CD4-positive, alpha-beta T cell treated with Interleukin-10 for 1 hour (primary cell): ENCODE results near the gene PFDN5.

ENCODE experiments used
- DNase-seq: peaks from one replicate; pipeline ENCODE4 v3.0.0-alpha.2; 2020

PFDN5 gene

GRCh38 chr12:53295070-53295890 is at the start of gene PFDN5:
Gene PFDN5, plus strand, starts transcription at chr12:53295542. Its CDS starts 26 bp downstream, at chr12:53295568.
- DNase-seq: peak; percentile 93

DNA sequence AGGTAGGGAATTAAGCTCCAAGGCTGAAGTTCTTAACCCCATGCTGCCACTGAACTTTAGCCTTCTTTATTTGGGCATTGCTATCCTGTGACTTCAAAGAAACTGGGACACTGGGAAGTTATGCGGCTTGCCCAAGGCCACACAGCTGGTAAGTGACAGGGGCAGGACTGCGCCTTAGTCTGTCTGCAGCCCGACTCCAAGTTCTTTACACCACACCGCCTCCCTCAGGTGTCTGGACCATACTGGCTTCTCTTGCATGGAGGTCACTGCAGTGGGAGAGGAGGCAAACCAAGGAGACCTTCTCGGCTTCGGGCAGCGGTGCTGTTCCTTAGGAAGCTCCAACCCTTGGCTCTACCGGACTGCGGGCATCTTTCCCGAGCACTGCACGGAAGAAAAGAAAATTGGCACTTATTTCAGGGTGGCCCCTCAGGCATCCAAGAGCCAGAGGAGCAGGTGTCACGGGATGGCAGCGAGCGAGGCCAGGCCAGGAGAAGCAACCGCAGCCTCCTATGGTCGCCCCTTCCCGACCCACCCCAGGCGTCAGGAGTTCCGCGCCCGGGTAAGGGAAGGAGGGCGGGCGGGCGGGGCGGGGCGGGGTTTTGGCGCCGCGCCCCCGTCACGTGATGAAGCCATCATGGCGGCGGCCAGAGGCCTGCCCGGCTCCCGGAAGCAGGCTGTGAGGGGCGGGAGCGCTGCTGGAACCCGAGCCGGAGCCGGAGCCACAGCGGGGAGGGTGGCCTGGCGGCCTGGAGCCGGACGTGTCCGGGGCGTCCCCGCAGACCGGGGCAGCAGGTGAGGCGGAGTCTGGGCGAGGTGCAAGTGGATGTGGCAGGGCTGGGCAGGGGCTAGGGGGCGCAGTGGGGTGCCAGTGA is 43.6 kb upstream of the PFDN5 start:
- DNase-seq: peak; percentile 75

- DNase-seq: no peak
These were observed 42.9 kb upstream of the PFDN5 start for GRCh38 chr12:53252349-53252916.

DNA sequence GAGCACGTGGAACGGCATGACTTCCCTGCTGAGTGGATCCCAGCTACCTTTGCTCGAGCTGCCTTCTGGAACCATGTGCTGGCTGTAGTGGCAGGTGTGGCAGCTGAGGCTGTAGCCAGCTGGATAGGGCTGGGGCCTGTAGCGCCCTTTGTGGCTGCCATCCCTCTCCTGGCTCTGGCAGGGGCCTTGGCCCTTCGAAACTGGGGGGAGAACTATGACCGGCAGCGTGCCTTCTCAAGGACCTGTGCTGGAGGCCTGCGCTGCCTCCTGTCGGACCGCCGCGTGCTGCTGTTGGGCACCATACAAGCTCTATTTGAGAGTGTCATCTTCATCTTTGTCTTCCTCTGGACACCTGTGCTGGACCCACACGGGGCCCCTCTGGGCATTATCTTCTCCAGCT is 42.0 kb upstream of the PFDN5 start:
- no peak for DNase-seq

- no peak for DNase-seq
These were observed 40.4 kb upstream of the PFDN5 start for GRCh38 chr12:53254816-53255545.

GRCh38 chr12:53255996-53256395 is 39.3 kb upstream of the PFDN5 start:
- no peak for DNase-seq

- DNase-seq: no peak
These were observed 36.5 kb upstream of the PFDN5 start for GRCh38 chr12:53258541-53259539.

DNA sequence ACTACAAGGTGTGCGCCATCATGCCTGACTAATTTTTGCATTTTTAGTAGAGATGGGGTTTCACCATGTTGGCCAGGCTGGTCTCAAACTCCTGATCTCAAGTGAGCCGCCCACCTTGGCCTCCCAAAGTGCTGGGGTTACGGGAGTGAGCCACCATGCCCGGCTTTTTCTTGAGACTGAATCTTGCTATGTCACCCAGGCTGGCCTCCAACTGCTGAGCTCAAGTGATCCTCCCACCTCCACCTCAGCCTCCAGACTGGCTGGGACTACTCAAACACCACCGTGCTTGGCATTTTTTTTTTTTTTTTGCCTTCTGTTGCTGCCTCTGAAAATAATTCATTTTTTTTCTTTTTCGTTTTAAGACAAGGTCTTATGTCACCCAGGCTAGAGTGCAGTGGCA is 35.5 kb upstream of the PFDN5 start:
- DNase-seq: no peak

- DNase-seq: no peak
These were observed 29.6 kb upstream of the PFDN5 start for GRCh38 chr12:53265783-53266182.

GRCh38 chr12:53267306-53267998 is 27.9 kb upstream of the PFDN5 start:
- DNase-seq: no peak

DNA sequence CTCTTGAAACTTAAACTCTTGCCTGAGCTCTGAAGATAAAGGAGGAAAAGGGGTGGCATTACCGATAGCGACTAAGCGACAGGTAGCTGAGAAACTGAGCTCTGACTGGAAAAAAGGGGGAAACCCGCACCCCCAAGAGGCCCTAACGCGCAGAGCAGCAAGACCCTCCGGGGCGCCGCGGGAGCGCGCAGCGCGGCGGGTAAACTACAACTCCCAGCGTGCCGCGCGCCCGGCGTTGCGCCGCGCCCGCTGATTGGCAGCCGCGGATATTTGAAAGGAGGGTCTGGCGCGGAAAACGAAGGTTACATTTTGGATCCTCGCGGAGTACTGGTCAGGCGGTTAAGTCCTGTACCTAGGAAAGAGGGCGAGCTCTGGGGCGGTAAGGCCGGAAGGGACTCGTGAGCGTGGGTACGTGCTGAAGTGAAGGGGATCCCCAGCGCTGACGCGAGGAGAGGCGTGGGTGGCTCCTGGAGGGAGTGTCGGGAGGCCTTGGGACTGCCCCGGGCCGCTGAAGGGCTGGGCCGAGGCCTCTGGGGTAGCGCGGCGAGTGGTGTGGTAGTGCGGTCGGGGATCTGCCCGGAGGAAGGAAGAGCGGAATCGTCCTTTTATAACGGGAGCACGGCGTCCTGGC is 27.2 kb upstream of the PFDN5 start, which contains the start of gene ESPL1:
ESPL1 (plus strand) TSS at position 301 of the 631 bp plus-strand sequence. CDS start 468 bp downstream, outside the sequence.
- DNase-seq: peak; percentile 86

DNA sequence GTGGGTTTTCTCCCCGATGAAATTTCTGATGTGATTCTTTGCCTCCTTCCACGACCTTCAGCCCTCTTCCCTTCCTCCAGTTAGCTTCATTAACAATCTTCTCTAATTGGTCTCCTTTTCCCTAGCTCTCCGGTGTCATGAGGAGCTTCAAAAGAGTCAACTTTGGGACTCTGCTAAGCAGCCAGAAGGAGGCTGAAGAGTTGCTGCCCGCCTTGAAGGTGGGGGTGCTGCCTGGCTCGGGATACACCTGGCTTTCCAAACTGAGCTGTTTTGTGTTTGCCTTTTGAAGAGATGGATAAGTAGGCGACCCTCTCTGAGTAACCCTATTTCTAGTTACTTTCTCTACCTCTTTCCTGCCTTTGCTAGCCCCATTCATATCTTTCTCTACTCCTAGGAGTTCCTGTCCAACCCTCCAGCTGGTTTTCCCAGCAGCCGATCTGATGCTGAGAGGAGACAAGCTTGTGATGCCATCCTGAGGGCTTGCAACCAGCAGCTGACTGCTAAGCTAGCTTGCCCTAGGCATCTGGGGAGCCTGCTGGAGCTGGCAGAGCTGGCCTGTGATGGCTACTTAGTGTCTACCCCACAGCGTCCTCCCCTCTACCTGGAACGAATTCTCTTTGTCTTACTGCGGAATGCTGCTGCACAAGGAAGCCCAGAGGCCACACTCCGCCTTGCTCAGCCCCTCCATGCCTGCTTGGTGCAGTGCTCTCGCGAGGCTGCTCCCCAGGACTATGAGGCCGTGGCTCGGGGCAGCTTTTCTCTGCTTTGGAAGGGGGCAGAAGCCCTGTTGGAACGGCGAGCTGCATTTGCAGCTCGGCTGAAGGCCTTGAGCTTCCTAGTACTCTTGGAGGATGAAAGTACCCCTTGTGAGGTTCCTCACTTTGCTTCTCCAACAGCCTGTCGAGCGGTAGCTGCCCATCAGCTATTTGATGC is 26.4 kb upstream of the PFDN5 start:
- no peak for DNase-seq

DNA sequence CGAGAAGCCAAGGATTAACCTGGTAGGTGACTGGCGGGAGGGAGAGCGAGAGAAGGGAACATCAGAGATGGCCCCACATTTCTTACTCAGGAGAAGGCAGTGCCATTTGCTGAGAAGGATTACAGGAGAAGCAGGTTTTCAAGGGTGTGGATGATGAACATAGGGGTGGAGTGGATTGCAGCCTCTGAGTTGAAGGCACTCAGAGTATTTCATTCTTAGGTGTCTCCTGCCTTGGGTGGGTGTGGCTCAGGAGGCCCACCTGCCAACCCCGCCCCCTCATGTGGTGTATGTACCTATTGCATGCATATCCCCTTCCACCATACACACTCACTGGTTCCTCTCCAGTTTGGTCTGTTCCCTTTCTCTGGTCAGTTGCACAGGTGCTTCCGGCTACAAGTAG is 20.9 kb upstream of the PFDN5 start:
- DNase-seq: no peak

- no peak for DNase-seq
These were observed 18.8 kb upstream of the PFDN5 start for GRCh38 chr12:53276511-53276910.

DNA sequence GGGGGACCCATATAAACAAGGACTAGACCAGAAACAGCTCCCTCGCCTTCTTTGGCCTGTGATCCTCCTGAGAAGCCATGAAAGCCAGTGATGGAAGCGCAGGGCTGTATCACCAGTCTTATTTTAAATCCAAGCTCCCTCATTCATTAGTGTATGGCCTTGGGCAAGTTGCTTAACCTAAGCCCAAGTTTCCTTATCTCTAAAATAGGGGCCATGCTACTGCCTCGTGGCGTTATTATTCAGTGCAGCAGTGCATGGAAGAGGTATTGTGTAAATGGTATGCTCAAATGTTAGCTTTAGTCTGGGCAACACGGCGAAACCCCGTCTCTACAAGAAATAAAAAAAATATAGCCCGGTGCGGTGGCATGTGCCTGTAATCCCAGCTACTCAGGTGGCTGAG is 17.4 kb upstream of the PFDN5 start:
- DNase-seq: no peak

DNA sequence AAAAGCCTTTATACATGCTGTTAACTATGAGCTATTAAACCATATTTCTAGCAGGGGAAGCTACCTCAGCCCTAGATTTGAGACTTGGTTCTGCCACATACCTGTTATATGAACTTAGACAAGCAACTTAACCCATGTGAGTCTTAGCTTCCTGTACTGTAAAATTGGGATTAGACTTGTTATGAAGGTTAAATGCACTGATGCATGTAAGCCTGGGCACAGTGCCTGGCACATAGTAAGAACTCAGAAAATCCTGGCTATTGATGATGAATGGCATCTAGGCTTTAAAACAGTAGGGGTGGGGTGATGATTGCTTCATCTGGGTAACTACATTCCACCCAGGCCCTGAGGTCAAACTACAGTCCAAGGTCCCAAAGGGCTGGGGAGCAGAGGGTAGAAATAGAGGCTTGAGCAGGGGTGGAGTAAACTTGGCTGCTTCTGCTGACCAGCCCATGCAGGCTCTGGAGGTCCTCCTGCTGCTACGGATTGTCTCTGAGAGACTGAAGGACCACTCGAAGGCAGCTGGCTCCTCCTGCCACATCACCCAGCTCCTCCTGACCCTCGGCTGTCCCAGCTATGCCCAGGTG is 16.0 kb upstream of the PFDN5 start:
- DNase-seq: no peak

- DNase-seq: no peak
These were observed 15.3 kb upstream of the PFDN5 start for GRCh38 chr12:53279888-53280498.

- no peak for DNase-seq
These were observed 8.9 kb upstream of the PFDN5 start for GRCh38 chr12:53286448-53286847.
